Stomach smooth muscle (tissue), 2 donors: ENCODE results near the gene DAPK3.
A peak's percentile ranks its signal among the peaks of the same experiment; 100 is the strongest.
"Not testable (repeated sequence)": the region's sequence is repeated elsewhere in the genome, so short reads cannot be mapped to it uniquely, and the experiment has no call there.

ENCODE experiments used
- H3K27ac ChIP-seq: one replicate; pipeline ENCODE4 v1.7.0; 2013; ENCODE audit warnings: mild to moderate bottlenecking, low read length, inconsistent platforms
- H3K27me3 ChIP-seq, 2 donors: one replicate each; pipeline ENCODE4 v1.7.0; 2013; ENCODE audit warnings: low read length in 2 of 2; ENCODE audit not compliant: insufficient read depth in 2 of 2, control insufficient read depth in 1 of 2
- H3K36me3 ChIP-seq, 2 donors: one replicate each; pipeline ENCODE4 v1.7.0; 2013; ENCODE audit warnings: low read length in 2 of 2; ENCODE audit not compliant: control insufficient read depth in 2 of 2, insufficient read depth in 2 of 2
- H3K4me1 ChIP-seq: one replicate; pipeline ENCODE4 v1.7.0; 2013; ENCODE audit warnings: low read length; ENCODE audit not compliant: control insufficient read depth, insufficient read depth
- H3K4me3 ChIP-seq, 2 donors: one replicate each; pipeline ENCODE4 v1.7.0; 2013; ENCODE audit warnings: low read length in 2 of 2
- H3K9ac ChIP-seq, 2 donors: one replicate each; pipeline ENCODE4 v1.7.0; 2013; ENCODE audit warnings: low read length in 2 of 2, mild to moderate bottlenecking in 1 of 2
- H3K9me3 ChIP-seq, 2 donors: one replicate each; pipeline ENCODE4 v1.7.0; 2013; ENCODE audit warnings: low read length in 2 of 2; ENCODE audit not compliant: control insufficient read depth in 2 of 2
- donor health status: healthy.
- donor health status: Pancreatic carcinoma.

Gene DAPK3

GRCh38 chr19:3998667-3999412 is 27.9 kb upstream of the DAPK3 start:
- H3K36me3 ChIP-seq, H3K9me3 ChIP-seq, H3K27me3 ChIP-seq, H3K4me1 ChIP-seq, H3K4me3 ChIP-seq, H3K27ac ChIP-seq, H3K9ac ChIP-seq: not testable (repeated sequence)

GRCh38 chr19:3995607-3996006 is 24.7 kb upstream of the DAPK3 start:
- no peaks in the 10 kb centered on the region for H3K27me3 ChIP-seq
- H3K4me1 ChIP-seq: no peaks in the 10 kb centered on the region
- H3K4me3 ChIP-seq: no peak overlapping the region
- H3K9me3 ChIP-seq: no peaks in the 10 kb centered on the region
- H3K27ac ChIP-seq: no peak overlapping the region
- no peak overlapping the region for H3K9ac ChIP-seq
- H3K36me3 ChIP-seq: no peaks in the 10 kb centered on the region

- Histone ChIP-seq H3K27me3 (no peaks in the 10 kb centered on the region), H3K9me3 (no peaks in the 10 kb centered on the region), H3K4me3 (no peak overlapping the region)
Measured at GRCh38 chr19:3990815-3991117, 19.9 kb upstream of the DAPK3 start.

GRCh38 chr19:3987619-3988371 is 16.9 kb upstream of the DAPK3 start:
- H3K27me3 ChIP-seq: no peaks in the 10 kb centered on the region
- H3K36me3 ChIP-seq: peaks cover 10 to 15% of the 10 kb centered on the region in 2 donors
- no peak overlapping the region for H3K9ac ChIP-seq
- H3K4me1 ChIP-seq: peaks cover 34% of the 10 kb centered on the region
- no peaks in the 10 kb centered on the region for H3K9me3 ChIP-seq
- peak overlapping the region; percentile 42 to 55 for H3K4me3 ChIP-seq
- no peak overlapping the region for H3K27ac ChIP-seq

More at GRCh38 chr19:3990815-3991117, 19.9 kb upstream of the DAPK3 start:
- Histone ChIP-seq H3K9ac (no peak overlapping the region), H3K27ac (no peak overlapping the region), H3K36me3 (no peaks in the 10 kb centered on the region), H3K4me1 (peaks cover 16% of the 10 kb centered on the region)

DNA sequence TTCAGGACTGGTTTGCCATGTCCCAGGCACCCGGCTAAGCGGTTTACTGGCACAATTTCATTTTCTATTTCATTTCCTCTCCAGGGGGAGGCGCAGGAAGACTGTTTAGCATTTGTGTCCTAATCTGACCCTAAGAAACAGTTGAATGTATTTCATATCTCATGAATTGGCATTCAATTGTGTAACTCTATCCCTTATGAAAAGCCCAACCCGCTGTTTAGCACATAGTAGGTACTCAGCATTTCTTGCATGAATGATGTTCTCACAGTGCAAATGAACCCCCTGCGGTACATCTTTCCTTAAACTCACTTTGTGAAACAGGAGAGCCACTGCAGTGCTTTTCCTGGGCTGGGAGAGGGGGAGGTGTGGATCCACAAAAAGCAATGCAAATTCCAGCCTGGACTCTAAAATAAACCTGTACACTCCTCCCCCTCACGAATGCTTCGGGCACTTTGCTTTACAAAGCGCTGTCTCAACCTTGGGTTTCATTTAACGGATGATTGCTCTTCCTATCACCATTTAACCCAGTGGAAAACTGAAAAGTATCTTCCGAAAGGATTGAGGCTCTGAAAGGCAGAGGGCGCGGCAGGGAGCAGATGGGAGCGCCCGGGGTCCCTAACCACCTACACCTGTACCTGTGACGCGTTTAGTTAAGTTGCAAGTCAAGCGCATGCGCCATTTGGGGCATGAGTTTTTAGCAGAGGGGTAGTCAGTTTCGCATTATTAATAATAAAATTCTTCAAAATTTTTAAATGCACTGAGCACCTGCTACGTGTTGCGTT is 15.6 kb upstream of the DAPK3 start:
- Histone ChIP-seq H3K4me3 (peak overlapping the region; percentile 83 to 95), H3K27ac (peak overlapping the region; percentile 94), H3K9ac (peak overlapping the region in 1 of 2 donors; percentile 60), H3K4me1 (peaks cover 45% of the 10 kb centered on the region), H3K27me3 (no peaks in the 10 kb centered on the region), H3K36me3 (peaks cover 23 to 28% of the 10 kb centered on the region in 2 donors), H3K9me3 (no peaks in the 10 kb centered on the region)

DNA sequence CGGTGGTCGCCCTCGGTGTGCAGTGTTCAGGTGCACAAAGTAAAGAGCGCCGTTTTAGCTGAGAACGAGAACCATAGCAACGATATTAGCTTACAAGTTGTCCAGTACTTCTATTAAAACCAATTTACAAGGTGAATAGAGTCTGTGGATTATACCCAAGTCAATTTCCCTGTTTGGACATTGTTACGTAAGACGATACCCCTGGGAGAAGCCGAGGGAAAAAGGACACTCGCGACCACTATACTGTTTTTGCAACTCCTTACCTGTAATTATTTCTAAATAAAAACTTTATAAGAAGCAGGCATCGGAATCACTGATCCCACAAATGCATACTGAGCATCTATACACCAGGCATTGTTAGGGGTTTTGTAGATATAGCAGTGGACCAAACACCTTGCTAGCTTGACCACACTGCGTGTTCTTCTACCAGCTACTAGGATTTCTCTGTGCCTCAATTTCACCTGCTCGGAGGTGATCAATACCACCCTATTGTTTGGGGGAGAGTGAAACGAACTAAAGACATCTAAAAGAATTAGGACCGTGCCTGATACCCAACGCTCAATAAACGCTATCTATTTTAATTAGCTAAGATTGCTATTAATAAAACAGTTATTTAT is 14.9 kb upstream of the DAPK3 start:
- Histone ChIP-seq H3K4me1 (peaks cover 46% of the 10 kb centered on the region), H3K9me3 (no peaks in the 10 kb centered on the region), H3K9ac (peak overlapping the region; percentile 39 to 60), H3K36me3 (peaks cover 30 to 35% of the 10 kb centered on the region in 2 donors), H3K4me3 (peak overlapping the region; percentile 83 to 95), H3K27me3 (no peaks in the 10 kb centered on the region), H3K27ac (peak overlapping the region; percentile 94)

GRCh38 chr19:3984908-3985642 is 14.2 kb upstream of the DAPK3 start, which contains the start of gene EEF2:
TSS of gene EEF2 (minus strand) at chr19:3985463. CDS start at chr19:3985380, 83 bp downstream.
- peaks cover 37 to 42% of the 10 kb centered on the region in 2 donors for H3K36me3 ChIP-seq
- peak within 1 kb of the TSS; percentile 94 for H3K27ac ChIP-seq
- no peaks in the 10 kb centered on the region for H3K9me3 ChIP-seq
- peak within 1 kb of the TSS; percentile 93 to 96 for H3K9ac ChIP-seq
- peaks cover 47% of the 10 kb centered on the region for H3K4me1 ChIP-seq
- peak within 1 kb of the TSS; percentile 83 to 95 for H3K4me3 ChIP-seq
- H3K27me3 ChIP-seq: no peaks in the 10 kb centered on the region

DNA sequence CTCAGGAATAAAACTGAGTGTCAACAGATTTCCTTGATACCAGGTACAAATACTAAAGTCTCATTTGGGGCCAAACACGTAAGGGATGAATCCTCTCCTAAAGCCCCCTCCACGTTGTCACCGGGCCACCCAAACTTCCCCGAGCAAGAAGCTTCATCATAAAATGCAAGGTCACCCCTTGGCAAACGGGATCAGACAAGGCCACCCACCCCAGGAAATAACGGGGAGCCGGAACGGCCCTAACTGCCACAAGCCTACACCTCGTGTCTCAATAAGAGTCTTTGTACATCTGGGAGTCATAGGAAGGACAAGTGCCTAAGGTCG is 13.6 kb upstream of the DAPK3 start:
- Histone ChIP-seq H3K4me1 (peaks cover 47% of the 10 kb centered on the region), H3K36me3 (peaks cover 41 to 47% of the 10 kb centered on the region in 2 donors), H3K9me3 (no peaks in the 10 kb centered on the region), H3K4me3 (peak overlapping the region; percentile 83 to 95), H3K27ac (peak overlapping the region; percentile 94), H3K27me3 (no peaks in the 10 kb centered on the region), H3K9ac (peak overlapping the region; percentile 93 to 96)

GRCh38 chr19:3983936-3984583 is 13.2 kb upstream of the DAPK3 start:
- H3K27me3 ChIP-seq: no peaks in the 10 kb centered on the region
- H3K9me3 ChIP-seq: no peaks in the 10 kb centered on the region
- H3K9ac ChIP-seq: peak overlapping the region; percentile 93 to 96
- peaks cover 47% of the 10 kb centered on the region for H3K4me1 ChIP-seq
- peak overlapping the region; percentile 94 for H3K27ac ChIP-seq
- H3K36me3 ChIP-seq: peaks cover 46 to 51% of the 10 kb centered on the region in 2 donors
- H3K4me3 ChIP-seq: peak overlapping the region; percentile 83 to 95
